HEK293 (cell line): ENCODE data around the gene CEP72.
A peak's percentile ranks its signal among the peaks of the same experiment; 100 is the strongest.

Experiments used
- CTCF ChIP-seq: fragments of 450-650 bp; formaldehyde crosslinking; IDR thresholded peaks from 2 replicates; pipeline ENCODE4 v1.5.1; 2016; ENCODE audit warnings: missing biosample characterization, missing genetic modification characterization
- GLI4 ChIP-seq: fragments of 450-650 bp; formaldehyde crosslinking; IDR thresholded peaks from 2 replicates; pipeline ENCODE4 v1.5.1; 2016; ENCODE audit warnings: missing biosample characterization, missing genetic modification characterization
- KLF17 ChIP-seq: fragments of 450-650 bp; formaldehyde crosslinking; IDR thresholded peaks from 2 replicates; pipeline ENCODE4 v1.5.1; 2016; ENCODE audit warnings: missing biosample characterization, missing genetic modification characterization
- ZNF341 ChIP-seq: fragments of 450-650 bp; formaldehyde crosslinking; IDR thresholded peaks from 2 replicates; pipeline ENCODE4; 2016; ENCODE audit warnings: low read depth, missing biosample characterization, missing genetic modification characterization
- ZNF362 ChIP-seq: fragments of 450-650 bp; formaldehyde crosslinking; IDR thresholded peaks from 2 replicates; pipeline ENCODE4 v1.5.1; 2016; ENCODE audit warnings: missing biosample characterization, missing genetic modification characterization

DNA sequence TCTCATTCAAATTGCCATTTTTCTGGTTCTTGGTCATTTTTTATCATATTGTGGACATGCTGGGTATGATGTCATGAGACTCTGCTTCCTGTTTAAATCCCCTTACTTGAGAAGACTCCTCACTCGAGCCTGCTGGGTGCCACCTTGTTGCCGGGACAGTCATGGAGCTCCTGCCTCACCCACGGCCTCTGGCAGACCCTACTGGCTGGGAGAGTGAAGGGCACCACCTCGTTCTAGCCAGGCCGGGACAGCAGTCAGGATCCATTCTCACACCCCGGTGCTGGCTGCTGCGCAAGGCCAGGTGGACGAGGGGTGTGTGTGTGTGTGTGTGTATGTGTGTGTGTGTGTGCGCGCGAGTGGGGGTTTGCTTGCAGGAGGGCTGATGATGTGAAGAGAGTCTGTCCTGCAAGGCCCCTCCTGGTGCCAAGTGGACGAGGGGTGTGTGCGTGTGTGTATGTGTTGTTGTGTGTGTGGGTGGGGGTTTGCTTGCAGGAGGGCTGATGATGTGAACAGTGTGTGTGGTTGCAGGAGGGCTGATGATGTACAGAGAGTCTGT is 4.4 kb downstream of the CEP72 start:
- no peak for TF ChIP-seq KLF17 (tag by site-specific recombination)
- TF ChIP-seq GLI4 (tag by site-specific recombination): no peak
- TF ChIP-seq ZNF341 (tag by site-specific recombination): no peak
- peak; percentile 38; the same call in 1 of the 2 replicates for TF ChIP-seq CTCF (tag by site-specific recombination)
- no peak for TF ChIP-seq ZNF362 (tag by site-specific recombination)
